ENCODE measurements around the gene SORL1. TPM values are rescaled to one million over a fixed set of nuclear protein-coding genes. Genes with fewer than 3 reads are reported as not detected.

The SORL1 gene
- total RNA-seq, 1 donor from 2014 or later: 10.5 TPM

DNA sequence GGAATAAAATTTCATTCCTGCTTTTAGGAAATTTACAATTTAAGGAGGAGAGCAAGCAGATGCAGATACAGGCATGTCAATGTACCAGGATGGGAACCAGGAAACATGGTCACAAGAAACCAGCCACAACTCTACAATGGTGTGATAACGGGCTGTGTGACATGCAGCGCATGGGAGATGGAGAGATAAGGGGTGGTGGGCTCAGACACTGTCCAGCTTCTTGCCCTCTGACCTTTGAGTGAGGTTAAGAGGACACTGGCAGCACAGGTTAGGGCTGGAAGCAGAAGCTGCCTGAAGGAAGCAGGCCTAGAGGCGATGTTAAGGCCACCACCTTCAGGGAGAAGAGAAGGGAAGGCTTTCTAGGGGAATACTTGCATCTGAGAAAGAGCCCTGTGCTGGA, 3.0 kb downstream of the SORL1 start:
- no peaks in the 10 kb centered on the region for H3K9me3 ChIP-seq
- H3K27me3 ChIP-seq: no peaks in the 10 kb centered on the region
- TF ChIP-seq, protein P1, sequence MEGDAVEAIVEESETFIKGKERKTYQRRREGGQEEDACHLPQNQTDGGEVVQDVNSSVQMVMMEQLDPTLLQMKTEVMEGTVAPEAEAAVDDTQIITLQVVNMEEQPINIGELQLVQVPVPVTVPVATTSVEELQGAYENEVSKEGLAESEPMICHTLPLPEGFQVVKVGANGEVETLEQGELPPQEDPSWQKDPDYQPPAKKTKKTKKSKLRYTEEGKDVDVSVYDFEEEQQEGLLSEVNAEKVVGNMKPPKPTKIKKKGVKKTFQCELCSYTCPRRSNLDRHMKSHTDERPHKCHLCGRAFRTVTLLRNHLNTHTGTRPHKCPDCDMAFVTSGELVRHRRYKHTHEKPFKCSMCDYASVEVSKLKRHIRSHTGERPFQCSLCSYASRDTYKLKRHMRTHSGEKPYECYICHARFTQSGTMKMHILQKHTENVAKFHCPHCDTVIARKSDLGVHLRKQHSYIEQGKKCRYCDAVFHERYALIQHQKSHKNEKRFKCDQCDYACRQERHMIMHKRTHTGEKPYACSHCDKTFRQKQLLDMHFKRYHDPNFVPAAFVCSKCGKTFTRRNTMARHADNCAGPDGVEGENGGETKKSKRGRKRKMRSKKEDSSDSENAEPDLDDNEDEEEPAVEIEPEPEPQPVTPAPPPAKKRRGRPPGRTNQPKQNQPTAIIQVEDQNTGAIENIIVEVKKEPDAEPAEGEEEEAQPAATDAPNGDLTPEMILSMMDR (IDR thresholded peaks at IDR 0.05): no peak
- no peak for DNase-seq (ENCODE audit: low spot score in 2 of 2)
- intact Hi-C loops (cut with DNase I): no loop called here
- H3K27ac ChIP-seq: no peak overlapping the region
- H3K4me3 ChIP-seq: no peak overlapping the region
- H3K4me1 ChIP-seq: peaks cover 0 to 9% of the 10 kb centered on the region in 2 donors
- no peaks in the 10 kb centered on the region for H3K36me3 ChIP-seq

DNA sequence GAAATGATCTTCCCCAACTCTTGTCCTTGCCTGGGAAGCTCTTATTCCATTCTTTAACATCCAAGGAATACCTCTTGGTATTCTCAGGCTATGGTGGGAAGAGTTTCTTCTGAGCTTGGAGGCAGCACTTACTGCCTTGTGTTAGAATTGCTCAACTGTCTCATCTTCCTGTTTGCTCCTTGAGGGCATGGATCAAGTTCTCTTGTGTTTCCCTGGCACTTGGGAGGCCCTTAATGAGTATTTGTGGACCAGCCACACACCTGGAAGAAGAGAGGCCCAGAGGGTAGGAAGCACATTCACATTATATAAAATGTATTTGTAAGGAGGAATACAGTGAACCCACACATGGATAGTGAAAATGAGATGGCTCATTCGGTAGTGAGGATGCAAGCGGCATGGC, 4.0 kb downstream of the SORL1 start:
- intact Hi-C loops (cut with DNase I): no loop called here
- Histone ChIP-seq H3K27ac (no peak overlapping the region), H3K36me3 (no peaks in the 10 kb centered on the region), H3K4me1 (peaks cover 0 to 7% of the 10 kb centered on the region in 2 donors), H3K4me3 (no peak overlapping the region), H3K9me3 (no peaks in the 10 kb centered on the region), H3K27me3 (no peaks in the 10 kb centered on the region)
- no peak for DNase-seq (ENCODE audit: low spot score in 2 of 2)
- TF ChIP-seq, protein P1 (IDR thresholded peaks at IDR 0.05): no peak

DNA sequence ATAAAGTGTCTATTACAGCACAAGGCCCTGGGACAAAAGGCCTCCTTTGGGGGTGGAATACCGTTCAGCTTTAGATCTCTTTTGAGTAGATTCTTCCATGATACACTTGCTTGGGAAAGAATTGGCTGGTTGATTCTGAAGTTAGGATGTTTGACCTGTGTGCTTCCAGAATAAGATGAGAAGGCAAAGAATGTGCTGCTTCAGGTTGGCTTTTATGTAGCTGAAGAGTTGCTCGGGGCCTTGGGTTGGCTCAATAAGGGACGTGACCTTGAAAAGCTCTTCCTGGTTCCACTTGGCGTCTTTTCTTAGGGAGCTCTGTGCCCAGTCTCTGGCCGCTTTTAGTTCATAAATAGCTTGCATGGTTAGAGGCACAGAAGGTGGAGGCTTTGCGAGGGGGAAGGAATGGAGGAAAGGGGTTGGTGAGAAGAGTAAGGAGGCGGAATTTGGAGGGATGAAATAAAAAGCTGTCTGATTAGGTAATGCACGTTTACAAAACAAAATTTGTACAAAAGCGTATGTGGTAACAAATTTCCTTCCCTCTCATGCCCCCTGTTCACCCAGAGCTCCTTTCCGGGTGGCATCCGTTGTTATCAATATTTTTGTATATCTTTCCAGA, 4.8 kb downstream of the SORL1 start:
- intact Hi-C loops (cut with DNase I): no loop called here

DNA sequence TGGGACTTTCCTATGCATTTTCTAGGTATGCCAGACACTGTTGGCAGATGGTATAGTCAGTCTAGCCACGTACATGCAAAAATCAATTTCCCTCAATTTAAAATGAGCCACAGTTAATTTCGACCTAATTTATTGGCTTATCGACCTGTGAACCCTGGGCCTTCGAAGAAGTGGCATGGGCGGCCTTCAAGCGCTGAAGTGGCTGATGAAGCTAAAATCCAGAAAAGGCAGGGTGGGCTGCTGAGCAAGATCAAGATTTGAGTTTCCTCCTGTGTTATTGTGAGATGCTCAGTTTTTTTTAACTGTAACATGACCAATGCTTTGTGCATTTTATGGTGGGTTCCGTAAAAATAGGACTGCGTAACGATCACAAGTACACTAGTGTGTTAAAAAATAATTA, 6.4 kb downstream of the SORL1 start:
- H3K4me1 ChIP-seq: peaks cover 0 to 3% of the 10 kb centered on the region in 2 donors
- TF ChIP-seq, protein P1 (IDR thresholded peaks at IDR 0.05): no peak
- no peak overlapping the region for H3K4me3 ChIP-seq
- H3K27me3 ChIP-seq: no peaks in the 10 kb centered on the region
- H3K36me3 ChIP-seq: no peaks in the 10 kb centered on the region
- no peak for DNase-seq (ENCODE audit: low spot score in 2 of 2)
- no peak overlapping the region for H3K27ac ChIP-seq
- intact Hi-C loops (cut with DNase I): no loop called here
- H3K9me3 ChIP-seq: no peaks in the 10 kb centered on the region

More for the DNA sequence above, 4.8 kb downstream of the SORL1 start:
- Histone ChIP-seq H3K27me3 (no peaks in the 10 kb centered on the region), H3K9me3 (no peaks in the 10 kb centered on the region), H3K36me3 (no peaks in the 10 kb centered on the region), H3K4me3 (no peak overlapping the region), H3K27ac (no peak overlapping the region), H3K4me1 (peaks cover 0 to 3% of the 10 kb centered on the region in 2 donors)
- DNase-seq (ENCODE audit: low spot score in 2 of 2): no peak
- TF ChIP-seq, protein P1 (IDR thresholded peaks at IDR 0.05): no peak

DNA sequence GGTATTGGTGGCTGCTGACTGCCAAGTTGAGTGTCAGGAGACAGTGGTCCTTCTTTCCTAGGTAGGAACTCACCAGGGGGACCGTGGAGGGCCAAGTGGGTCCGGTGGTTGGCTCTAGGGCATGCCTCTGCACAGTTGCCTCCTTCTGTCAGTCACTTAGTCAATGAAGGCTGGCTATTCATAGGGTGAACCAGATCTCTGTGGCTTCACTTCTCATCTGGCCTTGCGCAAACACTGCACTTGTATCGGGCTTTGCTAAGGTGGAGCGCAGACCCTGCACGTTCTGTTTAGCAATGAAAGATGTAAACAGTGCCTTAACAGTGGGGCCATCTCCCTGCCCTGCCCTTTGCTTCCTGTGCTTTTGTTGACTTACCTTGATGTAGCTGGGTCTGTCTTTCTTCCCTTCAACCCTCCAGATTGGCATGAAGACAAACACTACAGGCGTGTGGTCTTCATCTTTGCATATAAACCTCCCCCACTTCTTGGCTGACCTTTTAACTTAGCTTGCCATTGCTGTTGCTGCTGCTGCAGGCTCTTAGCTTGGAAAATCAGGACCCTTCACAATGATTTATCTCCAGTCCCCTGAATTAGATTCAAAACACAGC, 7.4 kb downstream of the SORL1 start:
- no peaks in the 10 kb centered on the region for H3K9me3 ChIP-seq
- intact Hi-C loops (cut with DNase I): no loop called here
- DNase-seq (ENCODE audit: low spot score in 2 of 2): no peak
- H3K36me3 ChIP-seq: no peaks in the 10 kb centered on the region
- H3K4me3 ChIP-seq: no peak overlapping the region
- TF ChIP-seq, protein P1 (IDR thresholded peaks at IDR 0.05): no peak
- peaks cover 3 to 7% of the 10 kb centered on the region in 2 donors for H3K4me1 ChIP-seq
- H3K27me3 ChIP-seq: no peaks in the 10 kb centered on the region
- no peak overlapping the region for H3K27ac ChIP-seq

Measured in ascending aorta (tissue), 2 donors.